NB4 (cell line): ENCODE data around the gene ENO3.

ENCODE experiments used
- CTCF ChIP-seq: IDR thresholded peaks from one replicate; pipeline ENCODE4 v1.5.1; 2012; ENCODE audit warnings: low read depth, low read length
- POLR2A ChIP-seq: IDR thresholded peaks from 2 replicates; pipeline ENCODE4 v1.6.1; 2011; ENCODE audit warnings: mild to moderate bottlenecking; ENCODE audit not compliant: insufficient read length; ENCODE audit errors: extremely low read depth

GRCh38 chr17:4973256-4974114, 22.6 kb downstream of the ENO3 start:
- TF ChIP-seq POLR2A (no peak), CTCF (no peak)
